Spleen (tissue), 11 donors: ENCODE results near the gene LMAN2L. TPM values are rescaled to one million over a fixed set of nuclear protein-coding genes. Genes with fewer than 3 reads are reported as not detected.

Experiments
- DNase-seq: peaks from one replicate; pipeline ENCODE4 v3.0.0-alpha.2; 2020
- H3K27ac ChIP-seq, 8 donors: fragments of 200-600 bp; sonication (generic) in 7 of 8; 1 replicate in 4 of 8; 2 replicates in 4 of 8; pipeline versions ENCODE4 v1.5.0 to v1.8.0; 2016 to 2021; ENCODE audit warnings: inconsistent platforms in 4 of 8, mild to moderate bottlenecking in 4 of 8, moderate library complexity in 1 of 8
- H3K27me3 ChIP-seq, 7 donors: fragments of 200-600 bp; sonication (generic) in 6 of 7; replicated peaks in 1 of 7; 1 replicate in 4 of 7; 2 replicates in 3 of 7; pipeline versions ENCODE4 v1.5.0 to v1.8.0; 2016 to 2021; ENCODE audit warnings: inconsistent platforms in 3 of 7, mild to moderate bottlenecking in 1 of 7
- H3K36me3 ChIP-seq, 6 donors: fragments of 200-600 bp; sonication (generic) in 5 of 6; 1 replicate in 4 of 6; 2 replicates in 2 of 6; pipeline versions ENCODE4 v1.5.0 to v1.8.0; 2016 to 2021; ENCODE audit warnings: inconsistent platforms in 2 of 6
- H3K4me1 ChIP-seq, 6 donors: fragments of 200-600 bp; sonication (generic) in 5 of 6; 1 replicate in 3 of 6; 2 replicates in 3 of 6; pipeline versions ENCODE4 v1.5.0 to v1.8.0; 2016 to 2021; ENCODE audit warnings: inconsistent platforms in 3 of 6
- H3K4me3 ChIP-seq, 8 donors: fragments of 200-600 bp; sonication (generic) in 7 of 8; 1 replicate in 4 of 8; 2 replicates in 4 of 8; pipeline versions ENCODE4 v1.5.0 to v1.8.0; 2016 to 2021; ENCODE audit warnings: inconsistent platforms in 4 of 8, mild to moderate bottlenecking in 4 of 8, moderate library complexity in 2 of 8
- H3K9me3 ChIP-seq, 8 donors: fragments of 200-600 bp; sonication (generic) in 7 of 8; 1 replicate in 4 of 8; 2 replicates in 4 of 8; pipeline versions ENCODE4 v1.5.0 to v1.8.0; 2016 to 2021; ENCODE audit warnings: inconsistent platforms in 4 of 8
- POLR2A ChIP-seq, 3 donors: fragments of 450-650 bp; IDR thresholded peaks; one replicate each; pipeline ENCODE4 v1.5.1; 2017; ENCODE audit warnings: antibody characterized with exemption in 3 of 3, mild to moderate bottlenecking in 1 of 3
- POLR2AphosphoS5 ChIP-seq, 3 donors: sonication (generic); formaldehyde crosslinking; IDR thresholded peaks; one replicate each; pipeline ENCODE4 v1.5.1; 2017; ENCODE audit warnings: antibody characterized with exemption in 3 of 3
- WGBS, 5 donors: extraction: QIAGEN DNeasy Blood & Tissue Kit in 3 of 5; methylation state at CpG; one replicate each; pipeline versions ENCODE4 v1.1.5 to v1.1.7; 2013 to 2018; 5-methylcytosine and 5-hydroxymethylcytosine counted together
- intact Hi-C: fragments of 100-400 bp; cut with DNase I; formaldehyde crosslinking; loops from one replicate; pipeline ENCODE4 v1.15.0; 2023; ENCODE audit warnings: low total_unique reads
- polyA plus RNA-seq, 3 donors: library from polyadenylated mRNA; stranded (reverse); fragments of 200-250 nt; gene quantifications; one replicate each; pipeline ENCODE4 v1.2.1, GENCODE V29; 2013
- total RNA-seq, 7 donors: library from RNA; depleted of rRNA in 3 of 7; stranded (reverse); fragments of >200 nt in 3 of 7; fragmentation: NEBNext Ultra II Directional in 4 of 7; extraction: Animal tissue kit (Norgen Biotek cat#: 25700) in 4 of 7; gene quantifications; one replicate each; pipeline versions ENCODE4 v1.1.0 to v1.2.1, GENCODE V29; 2016 to 2021
- TF ChIP-seq, protein P1 (sequence below), 11 experiments: fragments of 200-600 bp in 7 of 11; fragments of 450-650 bp in 4 of 11; sonication (generic) in 4 of 11; IDR thresholded peaks in 8 of 11; conservative IDR thresholded peaks in 3 of 11; 1 replicate in 7 of 11; 2 replicates in 4 of 11; pipeline versions ENCODE4 v1.4.0 to v1.8.0; 2016 to 2021; ENCODE audit warnings: antibody characterized with exemption in 11 of 11, inconsistent platforms in 4 of 11, mild to moderate bottlenecking in 1 of 11
- donor health status: healthy with polysubstance abuse.
- donor health status: DM: no; HTN: no; CAD: no; lungs with moderate emphysema.
- donor health status: DM: no; HTN: no; CAD: no.
- donor health status: Bipolar disorder and iron deficiency.
- donor health status: healthy.
- donor health status: DM: no; HTN: no; CAD: no.
- donor health status: DM: yes; HTN: yes; CAD: no.

Gene LMAN2L
- total and polyA plus RNA-seq, 10 donors: 5.8 to 15.4 (median 9.3) TPM

DNA sequence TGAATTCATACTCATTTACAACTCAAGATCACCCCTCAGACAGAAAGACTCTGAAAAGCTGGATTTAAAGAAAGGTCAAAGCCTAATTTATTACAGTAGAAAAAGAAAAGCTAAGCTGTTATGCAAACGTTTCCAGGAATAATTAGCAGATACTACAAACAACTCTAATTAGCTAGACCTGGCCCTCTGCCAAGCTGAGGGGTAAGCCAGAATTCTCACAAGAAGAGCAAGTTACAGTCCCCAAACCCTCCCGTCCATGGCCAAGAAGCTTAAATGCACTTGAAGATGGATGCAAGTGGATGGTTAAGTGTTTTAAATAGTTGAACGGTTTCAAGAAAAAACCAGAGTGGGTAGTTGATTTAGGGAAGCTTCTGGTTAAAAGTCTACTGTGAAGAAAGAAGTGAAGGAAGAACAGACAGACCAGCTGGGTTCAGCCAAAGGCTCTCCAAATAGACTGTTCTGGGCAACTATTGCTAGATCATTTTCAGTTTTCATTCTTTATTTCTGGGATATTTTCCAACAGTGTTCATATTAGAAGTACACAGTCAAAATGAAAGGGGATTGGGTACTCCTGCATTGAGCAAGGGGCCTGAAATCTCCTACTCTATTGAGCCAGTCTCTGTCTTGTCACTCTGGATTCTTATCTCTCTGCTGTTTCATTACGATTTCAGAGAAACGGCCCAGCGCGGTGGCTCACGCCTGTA is 4.8 kb downstream of the LMAN2L start:
- no peak overlapping the region for H3K4me3 ChIP-seq
- 69 to 86% (median 77%) methylated on average over 8 of the region's 8 CpGs for WGBS, 5 donors
- intact Hi-C loops: loop anchor here (10.0 kb wide), 1 partner anchor 90 kb away; the partner anchor contains the start of gene FER1L5
- H3K36me3 ChIP-seq: peaks cover 0 to 72% (median 44%) of the 10 kb centered on the region in 6 donors
- no peaks in the 10 kb centered on the region for H3K9me3 ChIP-seq
- DNase-seq: no peak
- TF ChIP-seq POLR2A (IDR thresholded peaks at IDR 0.05): no peak
- TF ChIP-seq, protein P1, sequence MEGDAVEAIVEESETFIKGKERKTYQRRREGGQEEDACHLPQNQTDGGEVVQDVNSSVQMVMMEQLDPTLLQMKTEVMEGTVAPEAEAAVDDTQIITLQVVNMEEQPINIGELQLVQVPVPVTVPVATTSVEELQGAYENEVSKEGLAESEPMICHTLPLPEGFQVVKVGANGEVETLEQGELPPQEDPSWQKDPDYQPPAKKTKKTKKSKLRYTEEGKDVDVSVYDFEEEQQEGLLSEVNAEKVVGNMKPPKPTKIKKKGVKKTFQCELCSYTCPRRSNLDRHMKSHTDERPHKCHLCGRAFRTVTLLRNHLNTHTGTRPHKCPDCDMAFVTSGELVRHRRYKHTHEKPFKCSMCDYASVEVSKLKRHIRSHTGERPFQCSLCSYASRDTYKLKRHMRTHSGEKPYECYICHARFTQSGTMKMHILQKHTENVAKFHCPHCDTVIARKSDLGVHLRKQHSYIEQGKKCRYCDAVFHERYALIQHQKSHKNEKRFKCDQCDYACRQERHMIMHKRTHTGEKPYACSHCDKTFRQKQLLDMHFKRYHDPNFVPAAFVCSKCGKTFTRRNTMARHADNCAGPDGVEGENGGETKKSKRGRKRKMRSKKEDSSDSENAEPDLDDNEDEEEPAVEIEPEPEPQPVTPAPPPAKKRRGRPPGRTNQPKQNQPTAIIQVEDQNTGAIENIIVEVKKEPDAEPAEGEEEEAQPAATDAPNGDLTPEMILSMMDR (IDR thresholded peaks at IDR 0.05 in 8 of 11, conservative IDR thresholded peaks at IDR 0.05 in 3 of 11): no peak
- no peak for TF ChIP-seq POLR2AphosphoS5 (IDR thresholded peaks at IDR 0.05)
- peak overlapping the region in 7 of 8 donors; percentile 9 to 56 (median 44) for H3K27ac ChIP-seq
- no peaks in the 10 kb centered on the region for H3K27me3 ChIP-seq
- H3K4me1 ChIP-seq: peaks cover 13 to 60% (median 34%) of the 10 kb centered on the region in 6 donors

DNA sequence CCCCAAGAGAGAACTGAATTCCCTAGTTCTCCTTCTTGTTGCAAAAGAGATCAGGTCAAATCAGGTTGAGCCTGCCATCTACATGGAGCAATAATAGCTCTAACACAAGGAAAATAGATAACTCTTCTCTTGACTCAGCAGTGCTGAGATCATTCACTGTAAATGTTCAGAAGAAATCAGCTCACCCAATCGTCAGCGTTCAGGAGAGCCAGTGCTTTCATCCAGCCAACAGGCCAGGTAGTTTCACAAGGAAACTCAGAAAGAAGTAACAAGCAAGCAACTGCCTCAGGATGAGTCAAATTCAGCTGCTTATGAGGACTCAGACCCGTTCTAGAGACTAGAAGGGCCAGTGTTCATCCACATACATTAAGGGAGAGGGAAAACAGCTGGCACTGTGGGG is 5.9 kb downstream of the LMAN2L start:
- Histone ChIP-seq H3K27me3 (no peaks in the 10 kb centered on the region), H3K4me3 (no peak overlapping the region), H3K36me3 (peaks cover 0 to 83% (median 54%) of the 10 kb centered on the region in 6 donors), H3K9me3 (no peaks in the 10 kb centered on the region), H3K27ac (no peak overlapping the region), H3K4me1 (peaks cover 8 to 52% (median 27%) of the 10 kb centered on the region in 6 donors)
- DNase-seq: no peak
- intact Hi-C loops: loop anchor here (10.0 kb wide), 1 partner anchor 89 kb away; the partner anchor contains the start of gene FER1L5
- 73 to 97% (median 84%) methylated on average over 3 of the region's 3 CpGs for WGBS, 5 donors
- TF ChIP-seq POLR2AphosphoS5 (IDR thresholded peaks at IDR 0.05) (no peak), POLR2A (IDR thresholded peaks at IDR 0.05) (no peak)
- TF ChIP-seq, protein P1 (IDR thresholded peaks at IDR 0.05 in 8 of 11, conservative IDR thresholded peaks at IDR 0.05 in 3 of 11): no peak

DNA sequence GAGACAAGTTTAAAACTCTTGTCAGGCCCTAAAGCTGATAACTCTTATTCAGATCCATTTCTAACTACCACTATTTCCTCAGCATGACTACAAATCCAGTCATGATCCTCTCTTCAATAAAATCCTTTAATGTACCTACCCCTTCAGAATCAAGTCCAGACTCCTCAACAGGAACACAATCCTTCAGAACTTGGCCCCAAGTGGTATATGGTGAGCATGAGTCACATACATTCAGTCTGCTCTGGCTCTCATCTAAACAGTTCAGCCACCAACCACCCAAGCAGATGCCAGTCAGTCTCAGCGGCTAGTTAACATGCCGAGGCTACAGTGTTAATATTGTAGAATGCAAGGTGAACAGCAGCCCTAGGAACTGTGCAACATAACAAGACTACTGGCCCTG is 9.7 kb downstream of the LMAN2L start:
- Histone ChIP-seq H3K27me3 (no peaks in the 10 kb centered on the region), H3K36me3 (peaks cover 0 to 99% (median 79%) of the 10 kb centered on the region in 6 donors), H3K27ac (no peak overlapping the region), H3K4me1 (peaks cover 0 to 15% (median 5%) of the 10 kb centered on the region in 6 donors), H3K4me3 (no peak overlapping the region), H3K9me3 (no peaks in the 10 kb centered on the region)
- DNase-seq: no peak
- 91 to 100% (median 97%) methylated on average over 2 of the region's 2 CpGs for WGBS, 5 donors
- no peak for TF ChIP-seq POLR2A (IDR thresholded peaks at IDR 0.05)
- TF ChIP-seq, protein P1 (IDR thresholded peaks at IDR 0.05 in 8 of 11, conservative IDR thresholded peaks at IDR 0.05 in 3 of 11): no peak
- no peak for TF ChIP-seq POLR2AphosphoS5 (IDR thresholded peaks at IDR 0.05)
- intact Hi-C loops: loop anchor here (10.0 kb wide), 1 partner anchor 85 kb away; the partner anchor contains the start of gene FER1L5

DNA sequence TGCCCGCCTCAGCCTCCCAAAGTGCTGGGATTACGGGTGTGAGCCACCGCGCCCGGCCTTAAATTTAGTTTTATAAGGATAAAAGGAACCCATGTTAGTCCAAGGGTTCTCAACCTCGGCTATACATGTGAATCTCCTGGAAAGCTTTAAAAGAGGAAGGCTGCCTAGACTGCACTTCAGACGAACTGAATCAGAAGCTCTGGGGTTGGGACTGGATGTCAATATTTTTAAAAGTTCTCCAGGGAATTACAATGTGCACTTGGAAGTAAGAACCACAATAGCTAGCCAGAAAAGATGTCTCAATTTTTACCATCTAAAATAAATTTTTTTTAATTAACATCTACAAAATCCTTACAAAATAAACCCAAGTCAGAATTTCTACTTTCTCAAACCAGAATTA is 10.1 kb downstream of the LMAN2L start:
- Histone ChIP-seq H3K4me1 (peaks cover 0 to 11% (median 3%) of the 10 kb centered on the region in 6 donors), H3K36me3 (peaks cover 0 to 100% (median 79%) of the 10 kb centered on the region in 6 donors), H3K4me3 (no peak overlapping the region), H3K27me3 (no peaks in the 10 kb centered on the region), H3K9me3 (no peaks in the 10 kb centered on the region), H3K27ac (no peak overlapping the region)
- TF ChIP-seq POLR2AphosphoS5 (IDR thresholded peaks at IDR 0.05) (no peak), POLR2A (IDR thresholded peaks at IDR 0.05) (no peak)
- TF ChIP-seq, protein P1 (IDR thresholded peaks at IDR 0.05 in 8 of 11, conservative IDR thresholded peaks at IDR 0.05 in 3 of 11): no peak
- WGBS, 5 donors: 95 to 97% (median 96%) methylated on average over 7 of the region's 7 CpGs
- DNase-seq: no peak
- intact Hi-C loops: loop anchor here (10.0 kb wide), 1 partner anchor 85 kb away; the partner anchor contains the start of gene FER1L5
